NB4 (cell line): Measurements from ENCODE around the gene MGMT.

ENCODE experiments used
- DNase-seq: peaks from one replicate; pipeline ENCODE4 v3.0.0; 2010; ENCODE audit warnings: low read depth
- H3K4me3 ChIP-seq: one replicate; pipeline ENCODE4 v1.5.1; 2011; ENCODE audit warnings: mild to moderate bottlenecking, low read depth, low read length, moderate library complexity
- MAX ChIP-seq: IDR thresholded peaks from 2 replicates; pipeline ENCODE4 v1.6.1; 2011; ENCODE audit warnings: low read depth, low read length
- MYC ChIP-seq: IDR thresholded peaks from 2 replicates; pipeline ENCODE4 v1.6.1; 2011; ENCODE audit warnings: low read depth, low read length
- POLR2A ChIP-seq: IDR thresholded peaks from 2 replicates; pipeline ENCODE4 v1.6.1; 2011; ENCODE audit warnings: mild to moderate bottlenecking; ENCODE audit not compliant: insufficient read length; ENCODE audit errors: extremely low read depth
- TF ChIP-seq, protein P1 (sequence below): IDR thresholded peaks from one replicate; pipeline ENCODE4 v1.5.1; 2012; ENCODE audit warnings: low read depth, low read length

MGMT gene

GRCh38 chr10:129459762-129460539 is 7.1 kb upstream of the MGMT start:
- no peak overlapping the region for H3K4me3 ChIP-seq
- no peak for TF ChIP-seq MAX
- no peak for TF ChIP-seq MYC
- TF ChIP-seq, protein P1, sequence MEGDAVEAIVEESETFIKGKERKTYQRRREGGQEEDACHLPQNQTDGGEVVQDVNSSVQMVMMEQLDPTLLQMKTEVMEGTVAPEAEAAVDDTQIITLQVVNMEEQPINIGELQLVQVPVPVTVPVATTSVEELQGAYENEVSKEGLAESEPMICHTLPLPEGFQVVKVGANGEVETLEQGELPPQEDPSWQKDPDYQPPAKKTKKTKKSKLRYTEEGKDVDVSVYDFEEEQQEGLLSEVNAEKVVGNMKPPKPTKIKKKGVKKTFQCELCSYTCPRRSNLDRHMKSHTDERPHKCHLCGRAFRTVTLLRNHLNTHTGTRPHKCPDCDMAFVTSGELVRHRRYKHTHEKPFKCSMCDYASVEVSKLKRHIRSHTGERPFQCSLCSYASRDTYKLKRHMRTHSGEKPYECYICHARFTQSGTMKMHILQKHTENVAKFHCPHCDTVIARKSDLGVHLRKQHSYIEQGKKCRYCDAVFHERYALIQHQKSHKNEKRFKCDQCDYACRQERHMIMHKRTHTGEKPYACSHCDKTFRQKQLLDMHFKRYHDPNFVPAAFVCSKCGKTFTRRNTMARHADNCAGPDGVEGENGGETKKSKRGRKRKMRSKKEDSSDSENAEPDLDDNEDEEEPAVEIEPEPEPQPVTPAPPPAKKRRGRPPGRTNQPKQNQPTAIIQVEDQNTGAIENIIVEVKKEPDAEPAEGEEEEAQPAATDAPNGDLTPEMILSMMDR: no peak
- TF ChIP-seq POLR2A: no peak
- peak; percentile 68 for DNase-seq

DNA sequence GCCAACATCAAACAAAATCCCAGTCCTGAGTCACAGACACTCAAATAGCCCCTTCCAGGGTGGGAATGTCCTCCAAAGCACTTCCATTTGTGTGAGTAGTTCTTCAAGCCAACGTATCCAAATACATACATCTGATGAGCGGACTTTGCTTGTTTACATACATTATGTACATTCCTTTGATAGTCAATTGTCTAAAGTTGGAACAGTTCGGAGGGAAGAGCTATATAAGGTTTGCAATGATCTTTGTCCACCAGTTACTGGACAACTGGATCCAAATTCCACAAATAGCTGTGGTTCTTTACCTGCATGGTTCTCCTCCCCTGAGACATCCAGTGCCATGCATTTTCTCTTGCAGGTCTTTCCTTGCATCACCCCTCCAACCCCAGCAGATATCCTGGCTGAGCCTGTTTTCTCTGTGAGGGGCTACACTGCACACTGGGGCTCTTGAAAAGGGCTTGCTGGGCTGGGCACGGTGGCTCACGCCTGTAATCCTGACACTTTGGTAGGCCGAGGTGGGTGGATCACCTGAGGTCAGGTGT is 4.7 kb upstream of the MGMT start:
- TF ChIP-seq MAX (no peak), POLR2A (no peak), MYC (no peak)
- TF ChIP-seq, protein P1: no peak
- DNase-seq: no peak
- H3K4me3 ChIP-seq: no peak overlapping the region

- H3K4me3 ChIP-seq: no peak overlapping the region
- TF ChIP-seq POLR2A (no peak), MYC (no peak), MAX (no peak)
- TF ChIP-seq, protein P1: no peak
- DNase-seq: no peak
These were observed 2.8 kb upstream of the MGMT start for GRCh38 chr10:129464251-129464650.

DNA sequence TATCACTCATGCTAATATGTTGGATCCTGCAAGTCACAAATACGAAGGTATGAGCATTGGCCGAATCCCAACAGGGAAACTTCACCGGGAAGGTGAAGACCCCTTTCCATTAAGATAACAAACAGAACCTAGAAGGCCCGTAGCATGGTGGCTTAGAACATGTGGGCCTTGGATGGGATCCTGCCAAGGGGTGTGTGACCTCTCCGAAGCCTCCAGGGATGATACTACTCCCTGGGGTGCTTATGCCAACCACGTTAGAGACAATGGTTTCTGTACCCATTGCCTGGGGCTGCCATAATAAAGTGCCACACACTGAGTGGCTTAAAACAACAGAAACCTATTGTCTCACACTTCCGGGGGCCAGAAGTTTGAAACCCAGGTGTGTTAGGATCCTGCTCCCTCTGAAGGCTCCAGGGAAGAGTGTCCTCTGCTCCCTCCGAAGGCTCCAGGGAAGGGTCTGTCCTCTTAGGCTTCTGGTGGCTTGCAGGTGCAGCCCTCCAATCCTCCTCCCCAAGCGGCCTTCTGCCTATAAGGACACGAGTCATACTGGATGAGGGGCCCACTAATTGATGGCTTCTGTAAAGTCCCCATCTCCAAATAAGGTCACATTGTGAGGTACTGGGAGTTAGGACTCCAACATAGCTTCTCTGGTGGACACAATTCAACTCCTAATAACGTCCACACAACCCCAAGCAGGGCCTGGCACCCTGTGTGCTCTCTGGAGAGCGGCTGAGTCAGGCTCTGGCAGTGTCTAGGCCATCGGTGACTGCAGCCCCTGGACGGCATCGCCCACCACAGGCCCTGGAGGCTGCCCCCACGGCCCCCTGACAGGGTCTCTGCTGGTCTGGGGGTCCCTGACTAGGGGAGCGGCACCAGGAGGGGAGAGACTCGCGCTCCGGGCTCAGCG is 992 bp upstream of the MGMT start:
- DNase-seq: peak; percentile 22
- H3K4me3 ChIP-seq: peak overlapping the region; percentile 43
- TF ChIP-seq POLR2A (no peak), MAX (no peak), MYC (no peak)
- TF ChIP-seq, protein P1: no peak

GRCh38 chr10:129467359-129468064 is 471 bp downstream of the MGMT start:
- no peak for TF ChIP-seq MYC
- TF ChIP-seq, protein P1: no peak
- no peak for TF ChIP-seq POLR2A
- no peak for TF ChIP-seq MAX
- peak; percentile 31 for DNase-seq
- H3K4me3 ChIP-seq: peak overlapping the region; percentile 61
